ENCODE measurements around the gene UEVLD. TPM values are rescaled to one million over a fixed set of nuclear protein-coding genes. Genes with fewer than 3 reads are reported as not detected.
A peak's percentile ranks its signal among the peaks of the same experiment; 100 is the strongest.
"Not testable (repeated sequence)": the region's sequence is repeated elsewhere in the genome, so short reads cannot be mapped to it uniquely, and the experiment has no call there.

The UEVLD gene
- total and polyA plus RNA-seq, 4 experiments from 2014 or later: 9.1 to 10.7 (median 10.4) TPM

GRCh38 chr11:18611196-18611595 lies 22.7 kb upstream of the UEVLD start:
- peaks cover 58 to 72% of the 10 kb centered on the region in 2 donors for H3K36me3 Mint-ChIP-seq

GRCh38 chr11:18608376-18608775 lies 19.8 kb upstream of the UEVLD start:
- Mint-ChIP-seq H3K27ac (peak overlapping the region in 1 of 7 donors; percentile 29), H3K4me3 (no peak overlapping the region), H3K36me3 (peaks cover 36 to 52% of the 10 kb centered on the region in 2 donors), H3K4me1 (peaks cover 0 to 4% (median 2%) of the 10 kb centered on the region in 4 donors), H3K27me3 (no peaks in the 10 kb centered on the region), H3K9me3 (peaks cover 0 to 3% (median 0%) of the 10 kb centered on the region in 8 donors)
- POLR2A ChIA-PET (ENCODE audit: partially characterized antibody): no interaction called here
- no peak overlapping the region for H3K4me3 ChIP-seq (ENCODE audit: low read length in 2 of 2)
- no peaks in the 10 kb centered on the region for H3K4me1 ChIP-seq (ENCODE audit: insufficient read depth, low read length)
- no peaks in the 10 kb centered on the region for H3K9me3 ChIP-seq (ENCODE audit: control insufficient read depth in 1 of 2, low read length in 2 of 2)
- no peak overlapping the region for H3K27ac ChIP-seq (ENCODE audit: low read depth, low read length)
- no peaks in the 10 kb centered on the region for H3K27me3 ChIP-seq (ENCODE audit: insufficient read depth, low read length)
- no peak for DNase-seq
- intact Hi-C loops (cut with micrococcal nuclease): no loop called here
- CTCF ChIA-PET (ENCODE audit: partially characterized antibody): no interaction called here
- H3K36me3 ChIP-seq (ENCODE audit: insufficient read depth, low read length): peaks cover 29% of the 10 kb centered on the region

More at GRCh38 chr11:18611196-18611595, 22.7 kb upstream of the UEVLD start:
- Mint-ChIP-seq H3K27me3 (no peaks in the 10 kb centered on the region), H3K4me1 (peaks cover 6 to 22% (median 13%) of the 10 kb centered on the region in 4 donors), H3K27ac (no peak overlapping the region), H3K4me3 (no peak overlapping the region), H3K9me3 (peaks cover 0 to 3% (median 0%) of the 10 kb centered on the region in 8 donors)
- Histone ChIP-seq H3K27ac (ENCODE audit: low read depth, low read length) (no peak overlapping the region), H3K27me3 (ENCODE audit: insufficient read depth, low read length) (no peaks in the 10 kb centered on the region), H3K4me1 (ENCODE audit: insufficient read depth, low read length) (peaks cover 7% of the 10 kb centered on the region), H3K36me3 (ENCODE audit: insufficient read depth, low read length) (peaks cover 54% of the 10 kb centered on the region), H3K4me3 (ENCODE audit: low read length in 2 of 2) (no peak overlapping the region), H3K9me3 (ENCODE audit: control insufficient read depth in 1 of 2, low read length in 2 of 2) (no peaks in the 10 kb centered on the region)
- no peak for DNase-seq
- intact Hi-C loops (cut with micrococcal nuclease): no loop called here
- CTCF ChIA-PET (ENCODE audit: partially characterized antibody): interaction anchor here (1.4 kb wide), 1 partner anchor 10 kb away, joined by 3 read pairs; no protein-coding TSS in a partner anchor
- POLR2A ChIA-PET (ENCODE audit: partially characterized antibody): no interaction called here

- no peaks in the 10 kb centered on the region for H3K27me3 Mint-ChIP-seq
- Histone ChIP-seq H3K27me3 (ENCODE audit: insufficient read depth, low read length) (no peaks in the 10 kb centered on the region), H3K9me3 (ENCODE audit: control insufficient read depth in 1 of 2, low read length in 2 of 2) (no peaks in the 10 kb centered on the region), H3K4me1 (ENCODE audit: insufficient read depth, low read length) (no peaks in the 10 kb centered on the region), H3K4me3 (ENCODE audit: low read length in 2 of 2) (no peak overlapping the region), H3K27ac (ENCODE audit: low read depth, low read length) (no peak overlapping the region), H3K36me3 (ENCODE audit: insufficient read depth, low read length) (no peaks in the 10 kb centered on the region)
- DNase-seq: no peak
- ChIA-PET CTCF (ENCODE audit: partially characterized antibody) (interaction anchor here (1.0 kb wide), 1 partner anchor 11 kb away, joined by 7 read pairs; no protein-coding TSS in a partner anchor), POLR2A (ENCODE audit: partially characterized antibody) (interaction anchor here (3.3 kb wide), 1 partner anchor 11 kb away, joined by 8 read pairs; no protein-coding TSS in a partner anchor)
- no peaks in the 10 kb centered on the region for H3K9me3 Mint-ChIP-seq
- no peaks in the 10 kb centered on the region for H3K4me1 Mint-ChIP-seq
- H3K27ac Mint-ChIP-seq: no peak overlapping the region
- H3K36me3 Mint-ChIP-seq: peaks cover 2 to 4% of the 10 kb centered on the region in 2 donors
- intact Hi-C loops (cut with micrococcal nuclease): no loop called here
- H3K4me3 Mint-ChIP-seq: no peak overlapping the region
Observed at GRCh38 chr11:18600915-18601569, 12.5 kb upstream of the UEVLD start.

GRCh38 chr11:18599739-18600230 lies 11.3 kb upstream of the UEVLD start, which contains the start of gene MISFA:
Gene MISFA (plus strand): TSS chr11:18599789. CDS start chr11:18599929, 140 bp downstream.
- no peak for DNase-seq
- Mint-ChIP-seq H3K9me3 (no peaks in the 10 kb centered on the region), H3K36me3 (peaks cover 2% of the 10 kb centered on the region in 2 donors), H3K27me3 (no peaks in the 10 kb centered on the region), H3K4me3 (no peak within 1 kb of the TSS), H3K4me1 (no peaks in the 10 kb centered on the region), H3K27ac (peak within 1 kb of the TSS in 3 of 7 donors; percentile 8 to 53 (median 25))
- Histone ChIP-seq H3K36me3 (ENCODE audit: insufficient read depth, low read length) (no peaks in the 10 kb centered on the region), H3K4me3 (ENCODE audit: low read length in 2 of 2) (no peak within 1 kb of the TSS), H3K4me1 (ENCODE audit: insufficient read depth, low read length) (no peaks in the 10 kb centered on the region), H3K27me3 (ENCODE audit: insufficient read depth, low read length) (no peaks in the 10 kb centered on the region), H3K27ac (ENCODE audit: low read depth, low read length) (no peak within 1 kb of the TSS), H3K9me3 (ENCODE audit: control insufficient read depth in 1 of 2, low read length in 2 of 2) (no peaks in the 10 kb centered on the region)
- ChIA-PET CTCF (ENCODE audit: partially characterized antibody) (no interaction called here), POLR2A (ENCODE audit: partially characterized antibody) (no interaction called here)
- intact Hi-C loops (cut with micrococcal nuclease): no loop called here

GRCh38 chr11:18594999-18595749 lies 6.6 kb upstream of the UEVLD start:
- H3K36me3 Mint-ChIP-seq: peaks cover 0 to 2% of the 10 kb centered on the region in 2 donors
- CTCF ChIA-PET (ENCODE audit: partially characterized antibody): no interaction called here

GRCh38 chr11:18594088-18594487 lies 5.6 kb upstream of the UEVLD start:
- ChIA-PET POLR2A (ENCODE audit: partially characterized antibody) (interaction anchor here (2.1 kb wide), 1 partner anchor 24 kb away, joined by 4 read pairs; no protein-coding TSS in a partner anchor), CTCF (ENCODE audit: partially characterized antibody) (interaction anchor here (0.6 kb wide), 1 partner anchor 75 kb away, joined by 3 read pairs; no protein-coding TSS in a partner anchor)
- H3K4me3 Mint-ChIP-seq; H3K27ac ChIP-seq (ENCODE audit: low read depth, low read length); intact Hi-C loops (cut with micrococcal nuclease); H3K27me3 Mint-ChIP-seq; H3K4me3 ChIP-seq (ENCODE audit: low read length in 2 of 2); H3K9me3 Mint-ChIP-seq; DNase-seq; H3K27me3 ChIP-seq (ENCODE audit: insufficient read depth, low read length); H3K27ac Mint-ChIP-seq; H3K9me3 ChIP-seq (ENCODE audit: control insufficient read depth in 1 of 2, low read length in 2 of 2); H3K36me3 Mint-ChIP-seq; H3K36me3 ChIP-seq (ENCODE audit: insufficient read depth, low read length): not testable (repeated sequence)
- H3K4me1 Mint-ChIP-seq: peaks cover 0 to 13% (median 9%) of the 10 kb centered on the region in 4 donors
- peaks cover 29% of the 10 kb centered on the region for H3K4me1 ChIP-seq (ENCODE audit: insufficient read depth, low read length)

More at GRCh38 chr11:18594999-18595749, 6.6 kb upstream of the UEVLD start:
- Histone ChIP-seq H3K9me3 (ENCODE audit: control insufficient read depth in 1 of 2, low read length in 2 of 2) (no peaks in the 10 kb centered on the region), H3K36me3 (ENCODE audit: insufficient read depth, low read length) (no peaks in the 10 kb centered on the region), H3K4me1 (ENCODE audit: insufficient read depth, low read length) (peaks cover 18% of the 10 kb centered on the region), H3K27ac (ENCODE audit: low read depth, low read length) (no peak overlapping the region), H3K4me3 (ENCODE audit: low read length in 2 of 2) (no peak overlapping the region), H3K27me3 (ENCODE audit: insufficient read depth, low read length) (no peaks in the 10 kb centered on the region)
- Mint-ChIP-seq H3K27ac (no peak overlapping the region), H3K9me3 (no peaks in the 10 kb centered on the region), H3K4me3 (no peak overlapping the region), H3K27me3 (no peaks in the 10 kb centered on the region), H3K4me1 (peaks cover 0 to 12% (median 8%) of the 10 kb centered on the region in 4 donors)
- intact Hi-C loops (cut with micrococcal nuclease): no loop called here
- DNase-seq: no peak
- POLR2A ChIA-PET (ENCODE audit: partially characterized antibody): interaction anchor here (2.1 kb wide), 1 partner anchor 23 kb away, joined by 4 read pairs; no protein-coding TSS in a partner anchor

- peaks cover 48% of the 10 kb centered on the region for H3K4me1 ChIP-seq (ENCODE audit: insufficient read depth, low read length)
- POLR2A ChIA-PET (ENCODE audit: partially characterized antibody): interaction anchor here (1.0 to 2.8 kb wide), 4 partner anchors 12 to 269 kb away, joined by 3 to 14 read pairs (median 8); partner anchors contain the start of genes HPS5, SPTY2D1 and TSG101
- intact Hi-C loops (cut with micrococcal nuclease): no loop called here
- no peaks in the 10 kb centered on the region for H3K27me3 ChIP-seq (ENCODE audit: insufficient read depth, low read length)
- Mint-ChIP-seq H3K27me3 (no peaks in the 10 kb centered on the region), H3K4me1 (peaks cover 0 to 13% (median 9%) of the 10 kb centered on the region in 4 donors), H3K4me3 (peak overlapping the region in 4 of 8 donors; percentile 2 to 54 (median 31)), H3K27ac (no peak overlapping the region), H3K9me3 (no peaks in the 10 kb centered on the region), H3K36me3 (no peaks in the 10 kb centered on the region)
- H3K27ac ChIP-seq (ENCODE audit: low read depth, low read length): peak overlapping the region; percentile 91
- no peaks in the 10 kb centered on the region for H3K36me3 ChIP-seq (ENCODE audit: insufficient read depth, low read length)
- H3K4me3 ChIP-seq (ENCODE audit: low read length in 2 of 2): no peak overlapping the region
- CTCF ChIA-PET (ENCODE audit: partially characterized antibody): interaction anchor here (0.7 to 2.0 kb wide), 7 partner anchors 11 to 141 kb away, joined by 3 to 7 read pairs (median 3); partner anchors contain the start of gene SPTY2D1
- DNase-seq: peak in 1 of 5 donors; percentile 5
- no peaks in the 10 kb centered on the region for H3K9me3 ChIP-seq (ENCODE audit: control insufficient read depth in 1 of 2, low read length in 2 of 2)
Observed at GRCh38 chr11:18590571-18590970, 2.0 kb upstream of the UEVLD start.
